Kidney (tissue), 14 donors: Measurements from ENCODE around the gene MAP3K3. TPM values are rescaled to one million over a fixed set of nuclear protein-coding genes. Genes with fewer than 3 reads are reported as not detected.

ENCODE experiments used
- DNase-seq, 5 donors: peaks; one replicate each; pipeline ENCODE4 v3.0.0-alpha.2; 2013 to 2020
- FAIRE-seq: peaks from 2 replicates; lab custom pipeline; 2012; peaks lifted over from hg19 to GRCh38; lab: Jason Lieb, UNC
- H3K27ac ChIP-seq, 2 donors: one replicate each; pipeline ENCODE4 v1.7.0; 2013; ENCODE audit warnings: low read depth in 2 of 2, low read length in 2 of 2, inconsistent platforms in 1 of 2
- H3K27me3 ChIP-seq: one replicate; pipeline ENCODE4 v1.7.1; 2013; ENCODE audit warnings: low read length, inconsistent platforms; ENCODE audit not compliant: control insufficient read depth, insufficient read depth
- H3K36me3 ChIP-seq, 3 donors: one replicate each; pipeline versions ENCODE4 v1.7.0 to v1.7.1; 2013; ENCODE audit warnings: low read length in 3 of 3, control low read depth in 1 of 3, inconsistent platforms in 1 of 3; ENCODE audit not compliant: insufficient read depth in 3 of 3, control insufficient read depth in 2 of 3
- H3K4me1 ChIP-seq, 3 donors: one replicate each; pipeline versions ENCODE4 v1.7.0 to v1.7.1; 2013; ENCODE audit warnings: low read length in 3 of 3, inconsistent platforms in 1 of 3, low read depth in 1 of 3; ENCODE audit not compliant: control insufficient read depth in 2 of 3, insufficient read depth in 2 of 3
- H3K4me3 ChIP-seq, 3 donors: one replicate each; pipeline versions ENCODE4 v1.7.0 to v1.8.1; 2013; ENCODE audit warnings: low read length in 3 of 3, control low read depth in 1 of 3, inconsistent platforms in 1 of 3
- H3K9ac ChIP-seq, 3 donors: one replicate each; pipeline versions ENCODE4 v1.7.0 to v1.7.1; 2013; ENCODE audit warnings: low read length in 3 of 3, control low read depth in 1 of 3, inconsistent platforms in 1 of 3
- H3K9me3 ChIP-seq, 3 donors: one replicate each; pipeline versions ENCODE4 v1.7.0 to v1.7.1; 2013; ENCODE audit warnings: low read length in 3 of 3, control low read depth in 1 of 3, inconsistent platforms in 1 of 3; ENCODE audit not compliant: control insufficient read depth in 2 of 3, insufficient read depth in 1 of 3
- intact Hi-C: fragments of 100-400 bp; cut with DNase I; formaldehyde crosslinking; loops from one replicate; pipeline ENCODE4 v1.11.1; 2022
- polyA plus RNA-seq: library from polyadenylated mRNA; stranded (reverse); fragments of 350-450 nt; fragmentation: Illumina TruSeq; extraction: RNeasy Lipid Tissue Mini Kit (QIAGEN cat#74804); gene quantifications from one replicate; pipeline ENCODE4 v1.2.3, GENCODE V29; 2014; ENCODE audit warnings: low read depth, low replicate concordance; ENCODE audit not compliant: insufficient read depth
- total RNA-seq: library from RNA; stranded (reverse); fragmentation: NEBNext Ultra II Directional; extraction: Animal tissue kit (Norgen Biotek cat#: 25700); gene quantifications from one replicate; pipeline ENCODE4 v1.2.1, GENCODE V29; 2021
- TF ChIP-seq, protein P1 (sequence below): IDR thresholded peaks from 3 replicates; pipeline ENCODE4 v1.5.1; 2012; ENCODE audit warnings: mild to moderate bottlenecking, moderate library complexity, borderline replicate concordance; ENCODE audit not compliant: insufficient read depth; ENCODE audit errors: extremely low read depth
- donor health status: control.
- donor health status: control.
- donor health status: control.
- donor health status: control.
- donor health status: control.
- donor health status: DM: yes; HTN: yes; CAD: no.
- donor health status: Normal renal cell carcinoma (clear cell type).

The MAP3K3 gene
- total and polyA plus RNA-seq, 2 donors from 2014 or later, result 17.4 to 50.5 TPM

DNA sequence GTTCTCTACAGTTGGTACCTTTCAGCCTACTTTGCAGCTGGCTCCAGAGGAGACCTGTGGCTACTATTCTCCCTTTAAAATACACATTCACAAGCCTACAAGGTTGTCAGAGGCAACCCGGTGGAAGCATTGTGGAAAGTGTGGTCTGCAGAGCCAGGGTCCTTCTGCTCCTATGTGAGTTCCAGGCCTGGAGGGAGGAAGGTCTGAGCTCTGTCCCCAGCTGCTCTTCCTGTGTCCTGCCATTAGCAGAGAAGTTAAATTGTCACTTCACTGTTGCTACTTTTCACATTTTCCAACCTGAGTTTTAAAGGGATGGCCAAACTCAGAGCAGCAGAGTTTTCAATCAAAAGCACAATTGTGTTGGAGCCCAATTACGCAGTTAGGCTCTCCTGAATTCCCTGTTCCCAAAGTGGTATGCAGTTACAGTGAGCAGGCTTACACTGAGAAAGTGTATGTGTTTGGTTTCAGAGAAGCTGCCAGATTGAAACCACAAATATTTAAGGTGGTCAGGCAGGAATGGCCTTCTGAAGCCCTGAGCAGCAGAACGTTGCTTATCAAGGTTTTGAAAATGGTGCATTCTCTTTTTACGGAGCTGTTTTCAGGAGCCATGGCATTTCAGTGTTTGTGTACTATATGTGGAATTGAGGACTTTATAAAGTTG, 25.0 kb downstream of the MAP3K3 start:
- H3K9ac ChIP-seq, result no peak overlapping the region
- H3K27me3 ChIP-seq, result no peaks in the 10 kb centered on the region
- TF ChIP-seq, protein P1, sequence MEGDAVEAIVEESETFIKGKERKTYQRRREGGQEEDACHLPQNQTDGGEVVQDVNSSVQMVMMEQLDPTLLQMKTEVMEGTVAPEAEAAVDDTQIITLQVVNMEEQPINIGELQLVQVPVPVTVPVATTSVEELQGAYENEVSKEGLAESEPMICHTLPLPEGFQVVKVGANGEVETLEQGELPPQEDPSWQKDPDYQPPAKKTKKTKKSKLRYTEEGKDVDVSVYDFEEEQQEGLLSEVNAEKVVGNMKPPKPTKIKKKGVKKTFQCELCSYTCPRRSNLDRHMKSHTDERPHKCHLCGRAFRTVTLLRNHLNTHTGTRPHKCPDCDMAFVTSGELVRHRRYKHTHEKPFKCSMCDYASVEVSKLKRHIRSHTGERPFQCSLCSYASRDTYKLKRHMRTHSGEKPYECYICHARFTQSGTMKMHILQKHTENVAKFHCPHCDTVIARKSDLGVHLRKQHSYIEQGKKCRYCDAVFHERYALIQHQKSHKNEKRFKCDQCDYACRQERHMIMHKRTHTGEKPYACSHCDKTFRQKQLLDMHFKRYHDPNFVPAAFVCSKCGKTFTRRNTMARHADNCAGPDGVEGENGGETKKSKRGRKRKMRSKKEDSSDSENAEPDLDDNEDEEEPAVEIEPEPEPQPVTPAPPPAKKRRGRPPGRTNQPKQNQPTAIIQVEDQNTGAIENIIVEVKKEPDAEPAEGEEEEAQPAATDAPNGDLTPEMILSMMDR, result no peak
- H3K9me3 ChIP-seq, result no peaks in the 10 kb centered on the region
- no peak overlapping the region for H3K4me3 ChIP-seq
- FAIRE-seq (no peak), DNase-seq (no peak)
- no peak overlapping the region for H3K27ac ChIP-seq
- no peaks in the 10 kb centered on the region for H3K4me1 ChIP-seq
- intact Hi-C loops, result no loop called here
- peaks cover 0 to 17% (median 17%) of the 10 kb centered on the region in 3 donors for H3K36me3 ChIP-seq

DNA sequence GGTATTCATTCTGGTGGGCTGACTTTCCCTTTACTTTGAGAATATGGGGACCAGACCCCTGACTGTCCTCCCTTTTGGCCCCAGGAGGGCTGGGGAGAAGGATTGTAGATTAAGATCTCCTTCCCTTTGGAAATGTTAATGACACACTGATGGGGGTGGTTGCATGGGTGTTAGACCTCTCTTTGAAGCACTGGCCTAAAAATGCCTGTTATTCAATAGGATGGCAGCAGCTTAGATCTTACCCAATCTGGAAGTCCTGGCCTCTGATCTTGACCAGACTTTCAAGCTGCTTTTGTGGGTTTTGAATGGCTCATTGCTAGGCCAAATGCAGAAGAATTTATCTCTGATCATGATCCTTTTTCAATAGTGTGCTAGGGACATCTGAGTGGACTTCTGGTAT, 25.7 kb downstream of the MAP3K3 start:
- peaks cover 0 to 22% (median 17%) of the 10 kb centered on the region in 3 donors for H3K36me3 ChIP-seq
- TF ChIP-seq, protein P1, result no peak
- DNase-seq (no peak), FAIRE-seq (no peak)
- no peaks in the 10 kb centered on the region for H3K27me3 ChIP-seq
- intact Hi-C loops, result no loop called here
- no peaks in the 10 kb centered on the region for H3K9me3 ChIP-seq
- no peaks in the 10 kb centered on the region for H3K4me1 ChIP-seq
- H3K4me3 ChIP-seq, result no peak overlapping the region
- H3K27ac ChIP-seq, result no peak overlapping the region
- H3K9ac ChIP-seq, result no peak overlapping the region

DNA sequence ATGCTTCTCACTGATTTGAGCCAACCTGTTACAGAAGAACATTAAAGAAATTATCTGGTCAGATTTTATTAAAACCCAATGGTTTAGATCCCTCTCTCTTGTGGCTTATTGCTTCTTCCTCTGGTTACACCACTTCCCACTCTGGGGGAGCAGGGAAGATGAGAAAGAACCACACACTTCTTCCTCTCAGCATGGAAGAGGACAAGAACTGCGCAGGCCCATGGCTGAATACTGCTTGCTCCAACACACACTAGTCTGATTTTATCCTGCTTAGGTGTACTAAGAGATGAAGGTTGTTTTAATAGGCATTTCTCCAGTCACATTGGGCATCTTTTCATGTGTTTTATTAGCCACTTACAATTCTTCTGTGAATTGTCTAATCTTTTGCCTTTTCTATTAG, 27.6 kb downstream of the MAP3K3 start:
- H3K9ac ChIP-seq, result no peak overlapping the region
- intact Hi-C loops, result no loop called here
- no peak for FAIRE-seq
- DNase-seq, result no peak
- H3K4me3 ChIP-seq, result no peak overlapping the region
- H3K27me3 ChIP-seq, result no peaks in the 10 kb centered on the region
- TF ChIP-seq, protein P1, result no peak
- H3K4me1 ChIP-seq, result no peaks in the 10 kb centered on the region
- H3K27ac ChIP-seq, result no peak overlapping the region
- no peaks in the 10 kb centered on the region for H3K9me3 ChIP-seq
- peaks cover 0 to 23% (median 17%) of the 10 kb centered on the region in 3 donors for H3K36me3 ChIP-seq
